ENCODE data around the gene COX19. TPM values are rescaled to one million over a fixed set of nuclear protein-coding genes. Genes with fewer than 3 reads are reported as not detected.

Gene COX19
- total and polyA plus RNA-seq, 2 experiments from 2014 or later = 11.7 to 12.6 TPM

DNA sequence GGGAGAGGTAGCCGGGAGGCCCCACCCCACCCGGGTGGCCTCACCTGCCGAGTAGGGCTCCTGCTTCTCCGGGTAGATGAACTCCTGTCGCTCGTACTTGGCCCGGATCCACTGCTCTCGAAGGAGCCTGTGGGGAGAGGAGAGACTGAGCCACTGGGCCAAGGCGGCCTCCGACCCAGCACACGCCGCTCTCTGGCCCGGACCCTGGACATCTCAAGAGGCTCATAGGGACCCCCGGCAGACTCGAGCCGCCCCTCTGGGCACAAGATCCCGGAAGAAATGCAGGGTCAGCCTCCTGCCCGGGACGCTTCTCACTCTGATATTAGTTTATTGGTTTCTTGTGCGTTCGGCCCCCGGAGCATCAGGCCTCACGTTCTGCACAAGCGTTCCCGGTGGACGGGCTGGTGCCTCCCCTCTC is 55.4 kb downstream of the COX19 start:
- H3K4me3 ChIP-seq = no peak overlapping the region
- Mint-ChIP-seq H3K4me1 (no peaks in the 10 kb centered on the region; the same call in 1 of the 3 replicates), H3K4me3 (no peak overlapping the region), H3K27ac (no peak overlapping the region), H3K27me3 (ENCODE audit: insufficient read depth, low read depth, poor library complexity) (peaks cover 11% of the 10 kb centered on the region), H3K9me3 (no peaks in the 10 kb centered on the region), H3K36me3 (ENCODE audit: low read depth) (no peaks in the 10 kb centered on the region)
- H2AFZ ChIP-seq = no peak overlapping the region
- no peaks in the 10 kb centered on the region for H4K20me1 ChIP-seq (replicated peaks; ENCODE audit: insufficient read depth)
- H3K9me2 ChIP-seq (ENCODE audit: insufficient read depth) = no peaks in the 10 kb centered on the region
- DNase-seq (ENCODE audit: low spot score) (no peak), ATAC-seq (no peak)
- TF ChIP-seq EZH2phosphoT487 (IDR thresholded peaks at IDR 0.05; ENCODE audit: unreplicated experiment) (no peak), ZNF114 (CRISPR knock-in tag; IDR thresholded peaks at IDR 0.05) (no peak)
- TF ChIP-seq, protein P1, sequence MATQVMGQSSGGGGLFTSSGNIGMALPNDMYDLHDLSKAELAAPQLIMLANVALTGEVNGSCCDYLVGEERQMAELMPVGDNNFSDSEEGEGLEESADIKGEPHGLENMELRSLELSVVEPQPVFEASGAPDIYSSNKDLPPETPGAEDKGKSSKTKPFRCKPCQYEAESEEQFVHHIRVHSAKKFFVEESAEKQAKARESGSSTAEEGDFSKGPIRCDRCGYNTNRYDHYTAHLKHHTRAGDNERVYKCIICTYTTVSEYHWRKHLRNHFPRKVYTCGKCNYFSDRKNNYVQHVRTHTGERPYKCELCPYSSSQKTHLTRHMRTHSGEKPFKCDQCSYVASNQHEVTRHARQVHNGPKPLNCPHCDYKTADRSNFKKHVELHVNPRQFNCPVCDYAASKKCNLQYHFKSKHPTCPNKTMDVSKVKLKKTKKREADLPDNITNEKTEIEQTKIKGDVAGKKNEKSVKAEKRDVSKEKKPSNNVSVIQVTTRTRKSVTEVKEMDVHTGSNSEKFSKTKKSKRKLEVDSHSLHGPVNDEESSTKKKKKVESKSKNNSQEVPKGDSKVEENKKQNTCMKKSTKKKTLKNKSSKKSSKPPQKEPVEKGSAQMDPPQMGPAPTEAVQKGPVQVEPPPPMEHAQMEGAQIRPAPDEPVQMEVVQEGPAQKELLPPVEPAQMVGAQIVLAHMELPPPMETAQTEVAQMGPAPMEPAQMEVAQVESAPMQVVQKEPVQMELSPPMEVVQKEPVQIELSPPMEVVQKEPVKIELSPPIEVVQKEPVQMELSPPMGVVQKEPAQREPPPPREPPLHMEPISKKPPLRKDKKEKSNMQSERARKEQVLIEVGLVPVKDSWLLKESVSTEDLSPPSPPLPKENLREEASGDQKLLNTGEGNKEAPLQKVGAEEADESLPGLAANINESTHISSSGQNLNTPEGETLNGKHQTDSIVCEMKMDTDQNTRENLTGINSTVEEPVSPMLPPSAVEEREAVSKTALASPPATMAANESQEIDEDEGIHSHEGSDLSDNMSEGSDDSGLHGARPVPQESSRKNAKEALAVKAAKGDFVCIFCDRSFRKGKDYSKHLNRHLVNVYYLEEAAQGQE (IDR thresholded peaks at IDR 0.05; ENCODE audit: unreplicated experiment) = no peak
- H3K4me1 ChIP-seq (ENCODE audit: insufficient read depth) = no peaks in the 10 kb centered on the region
- H3K4me2 ChIP-seq = no peak overlapping the region
- H3F3A ChIP-seq (replicated peaks; ENCODE audit: low read depth) = no peaks in the 10 kb centered on the region
- no peaks in the 10 kb centered on the region for H3K27me3 ChIP-seq (ENCODE audit: insufficient read depth)
- H3K36me3 ChIP-seq (ENCODE audit: insufficient read depth) = no peaks in the 10 kb centered on the region
- H3K27ac ChIP-seq (ENCODE audit: low read depth) = no peak overlapping the region
- no peaks in the 10 kb centered on the region for H3K79me2 ChIP-seq (replicated peaks; ENCODE audit: insufficient read depth)

DNA sequence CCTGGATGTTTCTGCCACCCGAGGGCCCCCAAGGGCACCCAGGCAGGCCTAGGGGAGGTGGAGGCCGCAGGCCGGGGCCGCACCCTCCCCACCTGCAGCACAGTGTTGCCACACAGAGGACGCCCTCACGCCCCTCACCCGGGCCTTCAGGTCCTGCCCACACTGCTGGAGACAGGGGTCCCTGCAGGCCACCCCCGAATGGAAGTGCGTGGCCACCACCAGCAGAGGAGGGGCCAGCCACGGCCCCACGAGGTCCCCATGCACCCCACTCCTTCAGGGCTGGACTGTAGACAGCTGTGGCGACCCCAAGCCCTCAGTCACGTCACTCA is 56.3 kb downstream of the COX19 start:
- peaks cover 11% of the 10 kb centered on the region for H3K27me3 Mint-ChIP-seq (ENCODE audit: insufficient read depth, low read depth, poor library complexity)
- H3K4me2 ChIP-seq = no peak overlapping the region
- H3F3A ChIP-seq (replicated peaks; ENCODE audit: low read depth) = no peaks in the 10 kb centered on the region
- H3K9me2 ChIP-seq (ENCODE audit: insufficient read depth) = no peaks in the 10 kb centered on the region
- DNase-seq (ENCODE audit: low spot score) (no peak), ATAC-seq (no peak)
- H3K9me3 Mint-ChIP-seq = no peaks in the 10 kb centered on the region
- no peaks in the 10 kb centered on the region for H3K27me3 ChIP-seq (ENCODE audit: insufficient read depth)
- H3K36me3 ChIP-seq (ENCODE audit: insufficient read depth) = no peaks in the 10 kb centered on the region
- no peak overlapping the region for H3K27ac Mint-ChIP-seq
- H3K36me3 Mint-ChIP-seq (ENCODE audit: low read depth) = no peaks in the 10 kb centered on the region
- H3K79me2 ChIP-seq (replicated peaks; ENCODE audit: insufficient read depth) = no peaks in the 10 kb centered on the region
- H3K4me3 ChIP-seq = no peak overlapping the region
- H3K27ac ChIP-seq (ENCODE audit: low read depth) = no peak overlapping the region
- no peak overlapping the region for H3K4me3 Mint-ChIP-seq
- TF ChIP-seq JUNB (IDR thresholded peaks at IDR 0.05; ENCODE audit: unreplicated experiment) (no peak), EZH2phosphoT487 (IDR thresholded peaks at IDR 0.05; ENCODE audit: unreplicated experiment) (no peak), ZNF331 (CRISPR knock-in tag; IDR thresholded peaks at IDR 0.05; ENCODE audit: low read depth) (no peak), STAT1 (IDR thresholded peaks at IDR 0.05; ENCODE audit: unreplicated experiment) (no peak), ZNF114 (CRISPR knock-in tag; IDR thresholded peaks at IDR 0.05) (no peak), EZH2 (IDR thresholded peaks at IDR 0.05; ENCODE audit: low read depth, unreplicated experiment) (no peak)
- TF ChIP-seq, protein P2, sequence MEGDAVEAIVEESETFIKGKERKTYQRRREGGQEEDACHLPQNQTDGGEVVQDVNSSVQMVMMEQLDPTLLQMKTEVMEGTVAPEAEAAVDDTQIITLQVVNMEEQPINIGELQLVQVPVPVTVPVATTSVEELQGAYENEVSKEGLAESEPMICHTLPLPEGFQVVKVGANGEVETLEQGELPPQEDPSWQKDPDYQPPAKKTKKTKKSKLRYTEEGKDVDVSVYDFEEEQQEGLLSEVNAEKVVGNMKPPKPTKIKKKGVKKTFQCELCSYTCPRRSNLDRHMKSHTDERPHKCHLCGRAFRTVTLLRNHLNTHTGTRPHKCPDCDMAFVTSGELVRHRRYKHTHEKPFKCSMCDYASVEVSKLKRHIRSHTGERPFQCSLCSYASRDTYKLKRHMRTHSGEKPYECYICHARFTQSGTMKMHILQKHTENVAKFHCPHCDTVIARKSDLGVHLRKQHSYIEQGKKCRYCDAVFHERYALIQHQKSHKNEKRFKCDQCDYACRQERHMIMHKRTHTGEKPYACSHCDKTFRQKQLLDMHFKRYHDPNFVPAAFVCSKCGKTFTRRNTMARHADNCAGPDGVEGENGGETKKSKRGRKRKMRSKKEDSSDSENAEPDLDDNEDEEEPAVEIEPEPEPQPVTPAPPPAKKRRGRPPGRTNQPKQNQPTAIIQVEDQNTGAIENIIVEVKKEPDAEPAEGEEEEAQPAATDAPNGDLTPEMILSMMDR (conservative IDR thresholded peaks at IDR 0.05; ENCODE audit: low read depth in 2 of 2) = no peak
- TF ChIP-seq, protein P3, sequence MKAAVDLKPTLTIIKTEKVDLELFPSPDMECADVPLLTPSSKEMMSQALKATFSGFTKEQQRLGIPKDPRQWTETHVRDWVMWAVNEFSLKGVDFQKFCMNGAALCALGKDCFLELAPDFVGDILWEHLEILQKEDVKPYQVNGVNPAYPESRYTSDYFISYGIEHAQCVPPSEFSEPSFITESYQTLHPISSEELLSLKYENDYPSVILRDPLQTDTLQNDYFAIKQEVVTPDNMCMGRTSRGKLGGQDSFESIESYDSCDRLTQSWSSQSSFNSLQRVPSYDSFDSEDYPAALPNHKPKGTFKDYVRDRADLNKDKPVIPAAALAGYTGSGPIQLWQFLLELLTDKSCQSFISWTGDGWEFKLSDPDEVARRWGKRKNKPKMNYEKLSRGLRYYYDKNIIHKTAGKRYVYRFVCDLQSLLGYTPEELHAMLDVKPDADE (IDR thresholded peaks at IDR 0.05) = no peak
- no peaks in the 10 kb centered on the region for H3K4me1 ChIP-seq (ENCODE audit: insufficient read depth)
- H3K4me1 Mint-ChIP-seq = no peaks in the 10 kb centered on the region; the same call in 1 of the 3 replicates
- no peak overlapping the region for H2AFZ ChIP-seq
- no peaks in the 10 kb centered on the region for H4K20me1 ChIP-seq (replicated peaks; ENCODE audit: insufficient read depth)
